LoVo (cell line): ENCODE results near the gene U2AF1L4.
"Not testable (repeated sequence)": the region's sequence is repeated elsewhere in the genome, so short reads cannot be mapped to it uniquely, and the experiment has no call there.

Experiments used
- DNase-seq: peaks from one replicate; pipeline ENCODE4 v3.0.0-alpha.2; 2016; ENCODE audit warnings: low spot score

The U2AF1L4 gene

GRCh38 chr19:35780717-35781116, 35.5 kb upstream of the U2AF1L4 start:
- DNase-seq, result no peak

- no peak for DNase-seq
Measured at GRCh38 chr19:35780058-35780457, 34.8 kb upstream of the U2AF1L4 start.

- DNase-seq, result no peak
Measured at GRCh38 chr19:35779033-35779432, 33.8 kb upstream of the U2AF1L4 start.

- DNase-seq, result no peak
Measured at GRCh38 chr19:35777961-35778360, 32.7 kb upstream of the U2AF1L4 start.

- no peak for DNase-seq
Measured at GRCh38 chr19:35777086-35777841, 32.0 kb upstream of the U2AF1L4 start.

- DNase-seq, result no peak
Measured at GRCh38 chr19:35776102-35776788, 31.0 kb upstream of the U2AF1L4 start.

- DNase-seq, result peak; percentile 94
Measured at GRCh38 chr19:35775298-35776101, 30.3 kb upstream of the U2AF1L4 start, which contains the start of gene ARHGAP33. Gene ARHGAP33, plus strand, starts transcription at chr19:35775564. Its CDS starts 95 bp downstream, at chr19:35775659.

- DNase-seq, result no peak
Measured at GRCh38 chr19:35775046-35775297, 29.8 kb upstream of the U2AF1L4 start.

- DNase-seq, result no peak
Measured at GRCh38 chr19:35774274-35775045, 29.2 kb upstream of the U2AF1L4 start.

GRCh38 chr19:35773020-35773806, 28.0 kb upstream of the U2AF1L4 start:
- DNase-seq, result no peak

- not testable (repeated sequence) for DNase-seq
Measured at GRCh38 chr19:35772362-35772761, 27.1 kb upstream of the U2AF1L4 start.

GRCh38 chr19:35768082-35768421, 22.8 kb upstream of the U2AF1L4 start:
- DNase-seq, result no peak

- no peak for DNase-seq
Measured at GRCh38 chr19:35767288-35768081, 22.3 kb upstream of the U2AF1L4 start.

GRCh38 chr19:35766571-35767104, 21.4 kb upstream of the U2AF1L4 start:
- no peak for DNase-seq

- no peak for DNase-seq
Measured at GRCh38 chr19:35764432-35765315, 19.5 kb upstream of the U2AF1L4 start.

- no peak for DNase-seq
Measured at GRCh38 chr19:35760711-35761349, 15.6 kb upstream of the U2AF1L4 start.

GRCh38 chr19:35759697-35760096, 14.5 kb upstream of the U2AF1L4 start:
- DNase-seq, result no peak

GRCh38 chr19:35757749-35758608, 12.8 kb upstream of the U2AF1L4 start, which contains the start of gene PROSER3:
Gene PROSER3, plus strand, starts transcription at chr19:35758176. Its CDS starts 40 bp downstream, at chr19:35758216.
- peak; percentile 98 for DNase-seq
